Pulmonary artery endothelial cell (primary cell): Measurements from ENCODE around the gene SLC24A5. TPM values are rescaled to one million over a fixed set of nuclear protein-coding genes. Genes with fewer than 3 reads are reported as not detected.

Experiments used
- DNase-seq: peaks from one replicate; pipeline ENCODE4 v3.0.0-alpha.2; 2011; ENCODE audit warnings: low read depth, low spot score
- total RNA-seq: library from RNA; depleted of rRNA; stranded (reverse); fragments of >200 nt; gene quantifications from 2 replicates; pipeline ENCODE4 v1.2.3, GENCODE V29; 2014

Gene SLC24A5
- total RNA-seq, 1 donor from 2014 or later: not detected

DNA sequence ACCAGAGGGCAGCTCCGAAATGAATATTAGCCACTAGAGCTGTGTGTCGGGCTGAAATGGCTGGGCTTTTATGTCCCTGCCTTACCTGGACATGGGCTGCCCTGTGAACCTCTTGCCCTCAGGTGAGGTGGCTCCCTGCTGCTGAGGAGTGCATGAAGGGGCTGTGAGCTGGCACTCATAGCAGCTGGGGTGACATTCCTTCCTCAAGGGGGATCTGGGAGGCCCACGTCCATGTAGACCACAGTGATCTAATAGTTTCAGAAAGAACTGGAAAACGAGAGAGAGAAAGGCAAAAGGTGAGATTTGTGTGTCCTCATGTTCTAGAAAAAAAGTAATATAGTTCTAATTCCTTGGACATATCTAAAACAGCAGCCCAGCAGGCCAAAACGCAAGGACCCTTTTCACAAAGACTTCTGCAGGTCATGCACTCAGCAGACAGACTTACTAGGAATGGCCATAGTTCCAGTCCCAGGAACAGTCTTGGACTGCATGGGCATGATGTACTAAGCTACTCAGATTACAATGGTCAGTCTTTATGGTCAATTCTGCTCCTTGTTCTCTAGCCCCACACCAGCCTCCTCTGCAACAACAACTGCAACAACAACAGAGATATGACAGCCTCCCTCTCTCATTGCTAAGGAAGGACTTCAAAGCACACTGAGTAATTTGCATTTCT is 10.8 kb upstream of the SLC24A5 start:
- no peak for DNase-seq

DNA sequence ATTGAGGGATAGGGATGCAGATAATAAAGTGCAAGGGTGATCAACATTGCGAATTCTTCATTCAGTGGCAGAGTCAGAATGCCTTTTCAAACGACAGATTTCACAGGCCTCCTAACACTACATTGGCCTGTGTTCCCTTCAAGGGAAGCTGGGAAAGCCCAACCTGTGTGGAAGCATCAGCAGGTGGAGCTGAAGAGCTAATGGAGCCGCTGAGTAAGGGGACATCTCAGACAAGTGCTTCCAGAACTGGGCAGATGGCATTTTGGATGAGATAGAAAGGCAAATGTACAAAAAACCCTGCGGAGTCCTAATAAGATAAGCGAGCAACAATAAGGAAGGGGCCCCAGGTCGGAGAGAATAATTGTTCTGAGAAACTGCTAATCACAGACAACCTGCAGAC is 8.5 kb upstream of the SLC24A5 start:
- DNase-seq: no peak

DNA sequence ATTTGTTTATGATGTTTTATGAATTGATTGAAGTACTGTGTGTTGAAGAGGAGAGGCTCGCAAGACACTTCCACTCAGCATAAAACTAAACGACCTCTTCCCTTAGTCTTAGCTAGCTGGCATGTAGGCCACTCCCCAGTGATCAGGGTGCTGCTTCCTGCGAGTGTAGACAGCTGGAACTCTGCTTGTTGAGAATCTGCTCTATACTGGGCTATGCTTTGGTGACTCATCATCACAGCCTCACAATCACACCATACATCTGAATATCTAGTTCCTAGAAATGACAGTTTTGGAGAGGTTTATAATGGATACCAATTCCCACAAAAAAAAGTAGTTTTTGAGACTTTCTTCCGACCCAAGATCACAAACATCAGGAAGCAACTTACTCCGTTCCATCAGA is 1.5 kb upstream of the SLC24A5 start:
- DNase-seq: no peak

DNA sequence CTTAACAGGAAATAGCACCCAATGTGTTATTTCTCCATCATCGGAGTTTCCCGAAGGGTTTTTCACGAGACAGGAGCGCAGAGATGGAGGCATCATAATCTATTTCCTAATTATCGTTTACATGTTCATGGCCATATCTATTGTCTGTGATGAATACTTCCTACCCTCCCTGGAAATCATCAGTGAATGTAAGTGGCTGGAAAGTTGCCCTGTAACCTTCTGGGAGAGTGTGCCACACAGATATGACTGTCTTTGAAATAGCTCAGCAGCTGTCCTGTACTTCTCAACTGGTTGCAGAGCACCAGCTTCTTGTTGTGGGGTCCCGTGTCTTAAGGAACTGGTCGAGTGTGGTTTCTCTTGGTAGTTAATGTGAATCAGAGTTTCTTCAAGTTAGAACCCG is 1.1 kb downstream of the SLC24A5 start:
- DNase-seq: no peak

DNA sequence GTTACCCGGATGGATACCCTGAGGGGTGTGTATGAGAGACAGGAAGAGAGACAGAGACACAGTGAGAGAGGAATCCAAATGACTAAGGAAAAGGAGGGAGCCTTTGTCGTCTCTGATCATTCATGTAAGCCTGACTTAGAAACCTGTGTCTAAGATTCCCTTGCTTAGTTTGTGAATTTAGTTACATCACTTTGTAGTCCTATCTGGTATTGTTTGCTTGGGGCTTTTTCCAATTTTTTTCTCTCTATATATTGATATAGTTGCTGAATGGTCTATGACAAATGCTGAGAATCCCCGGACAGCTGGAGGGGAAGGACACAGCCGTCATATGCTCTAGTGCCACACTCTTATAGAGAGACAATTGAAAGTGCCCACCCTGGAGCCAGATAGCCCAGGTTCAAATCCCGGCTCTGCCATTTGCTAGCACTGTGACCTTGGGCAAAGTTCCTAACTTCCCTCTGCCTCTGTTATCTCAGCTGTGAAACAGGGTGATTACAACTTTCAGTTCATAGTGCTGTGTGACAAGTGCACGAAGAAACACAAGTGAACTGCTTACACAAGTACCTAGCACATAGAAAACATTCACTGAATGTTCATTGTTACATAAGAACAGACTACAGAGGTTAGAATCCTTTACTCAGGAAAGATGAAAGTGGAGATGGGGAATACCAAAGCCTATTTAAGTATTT is 6.0 kb downstream of the SLC24A5 start:
- DNase-seq: no peak

DNA sequence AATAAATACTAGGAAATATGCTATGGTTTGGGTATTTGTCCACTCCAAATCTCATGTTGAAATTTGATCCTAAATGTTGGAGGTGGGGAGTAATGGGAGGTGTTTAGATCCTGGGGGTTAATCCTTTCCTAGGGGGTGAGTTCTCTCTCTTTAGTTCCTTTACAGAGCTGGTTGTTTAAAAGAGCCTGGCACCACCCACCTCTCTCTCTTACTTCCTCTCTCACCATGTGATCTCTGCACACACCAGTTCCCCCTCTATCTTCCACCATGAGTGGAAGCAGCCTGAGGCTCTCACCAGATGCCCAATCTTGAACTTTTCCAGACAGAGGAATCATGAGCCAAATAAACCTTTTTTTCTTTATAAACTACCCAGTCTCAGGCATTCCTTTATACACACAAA is 10.5 kb downstream of the SLC24A5 start:
- DNase-seq: no peak

DNA sequence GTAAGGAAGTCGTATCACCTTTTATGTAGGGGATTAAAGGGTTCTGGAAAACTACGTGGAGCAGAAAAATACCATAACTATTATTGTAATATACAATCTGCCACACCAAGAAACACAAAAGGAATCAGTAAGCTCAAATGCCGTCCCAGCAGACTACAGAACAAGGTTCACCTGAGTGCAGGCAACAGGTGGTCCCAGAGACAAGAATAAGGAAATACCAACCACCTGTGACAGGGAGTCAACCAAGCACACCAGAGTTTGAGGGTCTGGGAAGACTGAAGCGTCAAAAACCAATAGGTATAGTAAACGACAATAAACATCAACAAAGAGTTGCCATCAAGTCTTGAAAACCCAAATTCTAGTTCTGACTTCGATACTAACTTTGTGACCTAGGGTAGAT is 12.1 kb downstream of the SLC24A5 start:
- DNase-seq: no peak

DNA sequence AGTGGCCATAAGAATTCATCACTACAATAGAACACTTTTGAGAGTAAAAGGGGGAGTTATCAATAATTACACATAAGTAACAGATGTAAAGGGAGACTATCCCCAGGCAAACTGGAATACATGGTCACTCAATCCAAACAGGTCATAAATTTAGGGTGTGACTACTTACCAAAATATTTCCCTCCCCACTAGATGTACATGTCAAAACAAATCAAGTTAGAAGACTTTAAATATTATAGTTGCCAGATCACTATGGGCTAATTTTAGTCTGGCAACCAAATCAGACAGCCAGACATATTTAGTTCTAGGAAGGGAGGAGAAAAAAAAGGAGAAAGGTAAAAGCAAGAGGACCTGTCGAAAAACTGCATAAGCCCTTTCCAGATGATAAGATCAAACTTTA is 23.1 kb downstream of the SLC24A5 start:
- DNase-seq: no peak

DNA sequence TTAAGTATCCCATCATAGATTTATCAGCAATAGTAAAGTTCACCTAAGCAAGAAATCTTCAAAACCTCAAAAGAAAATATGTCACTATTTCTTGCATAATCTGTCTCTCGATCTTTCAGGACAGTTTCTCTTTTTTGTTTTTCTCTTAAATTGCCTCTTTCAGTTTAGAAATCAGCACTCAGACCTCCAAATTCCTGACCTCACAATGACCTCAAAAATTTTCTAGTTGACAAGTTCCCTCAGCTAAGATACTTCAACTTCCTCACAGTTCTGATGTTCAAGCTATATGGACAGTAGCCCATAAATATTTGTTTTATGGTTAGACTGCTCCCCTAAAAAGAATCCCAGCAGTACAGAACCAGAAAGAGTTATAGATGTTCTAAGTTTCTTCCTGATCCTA is 24.1 kb downstream of the SLC24A5 start:
- DNase-seq: no peak

DNA sequence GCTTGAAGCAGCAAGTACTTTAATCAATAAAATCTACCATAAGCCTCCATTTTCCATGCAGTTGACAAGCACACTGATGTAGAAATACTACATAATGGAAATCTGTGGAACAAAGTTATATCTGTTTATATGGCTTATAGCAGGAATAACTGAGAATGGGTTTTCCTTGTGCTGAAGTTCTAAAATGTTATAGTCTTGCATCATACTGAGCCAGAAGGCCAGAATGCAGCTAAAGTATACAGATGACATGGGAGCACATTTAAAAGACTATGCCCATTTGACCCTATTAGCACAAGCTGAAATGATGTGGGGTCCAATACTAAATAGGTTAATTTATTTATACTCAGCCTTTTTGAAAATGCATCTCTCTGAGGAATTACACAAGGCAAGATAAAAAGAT is 25.1 kb downstream of the SLC24A5 start:
- no peak for DNase-seq

DNA sequence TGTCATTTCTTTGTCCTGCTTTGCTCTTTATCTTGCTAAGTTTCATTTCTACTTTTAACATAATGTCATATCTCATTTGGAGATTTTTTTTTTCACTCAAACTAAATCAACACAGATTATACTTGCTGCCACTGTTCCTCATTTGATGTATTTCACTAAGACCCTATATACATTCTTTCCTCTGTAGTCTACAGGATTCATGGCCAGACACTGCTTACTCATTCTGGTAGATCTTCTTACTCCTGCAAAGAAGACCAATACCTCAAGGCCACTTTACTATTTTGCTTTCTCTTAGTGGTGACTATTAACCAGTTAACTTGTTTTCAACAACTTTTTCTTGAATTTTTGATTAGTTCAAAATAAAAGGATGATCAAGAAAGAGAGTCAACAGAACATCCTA is 26.6 kb downstream of the SLC24A5 start:
- no peak for DNase-seq

DNA sequence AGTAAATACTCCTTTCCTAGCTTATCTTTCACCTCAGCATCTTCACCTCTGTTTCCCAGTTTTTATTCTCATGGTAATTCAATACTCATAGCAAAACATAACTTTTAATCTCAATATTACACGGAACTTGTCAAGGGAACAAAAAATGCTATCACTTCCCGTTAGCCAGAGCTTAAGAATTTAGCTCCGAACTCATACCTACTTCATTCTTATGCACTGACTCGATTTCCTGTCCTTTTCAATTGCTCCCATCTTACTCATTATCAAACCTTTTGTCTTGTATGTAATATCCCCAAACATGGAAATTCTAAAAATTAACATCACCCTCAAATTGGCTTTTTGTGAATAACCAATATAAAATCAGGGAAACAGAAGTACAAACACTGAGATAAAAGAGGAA is 29.1 kb downstream of the SLC24A5 start:
- peak; percentile 94 for DNase-seq

DNA sequence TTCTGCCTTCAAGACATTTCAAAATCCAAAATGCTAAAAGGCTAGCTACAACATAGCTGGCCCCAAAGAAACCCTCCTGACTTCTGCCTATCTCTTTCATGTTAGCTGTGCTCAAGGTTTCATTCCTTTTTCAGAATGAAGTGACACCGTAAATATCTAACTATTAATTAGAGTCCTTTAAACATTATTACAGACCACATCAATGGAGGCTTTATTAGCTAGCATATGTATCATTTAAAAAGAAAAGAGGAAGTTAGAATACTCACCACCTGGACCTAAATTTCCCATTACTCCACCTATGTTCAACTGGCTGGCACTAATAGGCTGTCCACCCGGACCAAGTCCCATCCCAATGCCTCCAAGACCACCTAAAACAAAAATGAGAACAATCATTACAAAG is 32.7 kb downstream of the SLC24A5 start:
- no peak for DNase-seq

DNA sequence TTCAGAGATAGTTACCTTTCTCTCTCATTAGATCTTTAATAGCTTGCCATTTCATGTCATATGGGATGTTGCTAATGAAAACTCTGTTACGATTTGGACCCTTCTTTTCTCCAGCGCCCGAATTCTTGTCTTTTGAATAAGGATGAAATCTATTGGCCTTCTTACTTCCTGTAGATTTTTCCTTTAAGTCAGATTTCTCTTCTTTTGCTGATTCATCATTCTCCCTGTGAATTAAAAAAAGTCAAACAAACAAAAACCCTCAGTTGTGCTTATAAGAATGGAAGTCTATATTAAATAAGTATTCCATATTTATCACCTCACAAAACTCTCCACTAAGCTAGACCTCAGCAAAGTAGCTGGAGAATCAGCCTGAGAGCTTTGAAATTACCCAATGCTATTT is 47.8 kb downstream of the SLC24A5 start:
- DNase-seq: no peak

DNA sequence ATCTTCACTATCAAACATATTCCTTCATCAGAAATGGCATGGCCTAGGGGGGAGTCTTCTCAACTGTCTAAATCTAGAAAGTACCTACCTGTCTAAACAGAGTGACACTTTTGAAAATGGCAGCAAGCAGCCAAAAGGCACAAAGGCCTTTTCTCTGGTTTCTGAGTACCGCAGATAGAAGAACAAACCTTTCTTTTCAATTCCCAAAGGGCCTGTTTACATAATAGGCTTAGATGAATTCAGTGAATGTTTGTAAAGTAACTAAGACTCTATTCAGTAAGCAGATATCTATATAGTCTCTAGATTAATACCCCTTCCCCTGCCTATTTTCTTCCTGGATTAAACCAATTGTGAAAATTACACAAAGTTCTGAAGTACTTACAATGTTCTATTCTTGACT is 50.2 kb downstream of the SLC24A5 start:
- no peak for DNase-seq

DNA sequence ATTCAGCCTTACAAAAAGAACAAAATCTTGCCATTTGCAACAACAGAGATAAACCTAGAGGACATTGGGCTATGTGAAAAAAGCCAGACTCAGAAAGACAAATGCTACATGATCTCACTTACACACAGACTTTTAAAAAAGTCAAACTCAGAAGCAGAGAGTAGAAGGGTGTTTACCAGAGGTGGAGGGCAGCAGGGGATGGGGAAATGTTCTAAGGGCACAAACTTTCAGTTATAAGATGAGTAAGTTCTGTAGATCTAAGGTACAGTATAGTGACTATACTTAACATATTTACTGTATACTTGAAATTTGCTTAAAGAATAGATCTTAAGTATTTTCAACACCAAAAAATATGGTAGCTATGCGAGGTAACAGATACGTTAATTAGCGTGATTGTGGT is 54.3 kb downstream of the SLC24A5 start:
- DNase-seq: no peak

DNA sequence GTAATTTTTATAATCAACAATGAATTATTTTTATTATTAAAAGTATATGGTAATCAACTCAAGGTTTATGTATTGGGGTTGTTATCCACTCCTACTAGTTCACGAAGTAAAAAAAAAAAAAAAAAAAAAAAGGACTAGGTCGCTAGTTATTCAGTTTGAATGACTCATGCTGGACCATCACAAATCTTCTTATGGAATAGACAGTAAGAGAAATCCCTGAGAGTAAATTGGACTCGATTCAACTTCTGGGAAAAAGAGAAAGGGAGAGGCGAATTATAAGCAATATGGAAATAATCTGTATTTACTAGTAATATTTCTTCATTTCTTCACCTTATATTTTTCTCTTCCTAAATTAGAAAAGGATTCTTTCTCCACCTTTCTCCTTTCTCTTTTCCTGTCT is 55.3 kb downstream of the SLC24A5 start:
- DNase-seq: no peak

DNA sequence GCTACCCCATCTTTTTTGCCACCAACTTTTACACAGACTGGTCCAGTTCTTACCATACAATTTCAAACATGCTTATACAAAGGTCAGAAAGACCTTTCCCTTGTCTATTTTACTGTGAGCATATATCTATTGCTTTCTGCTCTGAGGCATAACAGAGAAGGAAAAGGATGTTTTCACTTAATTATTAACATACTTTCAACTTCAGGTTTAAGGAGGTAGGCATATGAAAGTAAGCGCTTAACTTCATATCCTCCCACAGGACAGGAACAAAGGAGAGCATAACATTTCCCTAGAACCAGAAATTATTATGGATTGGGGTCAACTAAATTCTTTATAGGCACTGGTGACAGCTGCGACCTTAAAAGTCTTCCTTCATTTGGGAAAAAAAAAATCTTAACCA is 56.2 kb downstream of the SLC24A5 start:
- no peak for DNase-seq

DNA sequence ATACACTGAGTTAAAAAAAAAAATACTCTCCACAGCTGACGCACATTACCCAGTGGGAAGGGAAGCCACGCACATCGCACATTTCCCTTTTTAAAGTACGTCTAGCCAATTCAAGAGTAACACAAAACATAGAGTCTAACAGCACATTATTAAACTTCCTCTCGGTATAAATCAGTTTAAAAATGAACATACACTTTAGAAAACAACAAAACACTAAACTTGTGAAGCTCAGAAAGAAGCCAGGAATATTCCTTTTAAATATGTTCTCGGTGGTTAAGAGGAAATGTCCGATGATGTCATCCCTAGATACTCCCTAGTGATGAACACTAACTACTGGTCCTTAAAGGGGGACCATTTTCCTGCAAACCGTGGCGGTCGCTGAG is 56.6 kb downstream of the SLC24A5 start:
- DNase-seq: peak; percentile 46

DNA sequence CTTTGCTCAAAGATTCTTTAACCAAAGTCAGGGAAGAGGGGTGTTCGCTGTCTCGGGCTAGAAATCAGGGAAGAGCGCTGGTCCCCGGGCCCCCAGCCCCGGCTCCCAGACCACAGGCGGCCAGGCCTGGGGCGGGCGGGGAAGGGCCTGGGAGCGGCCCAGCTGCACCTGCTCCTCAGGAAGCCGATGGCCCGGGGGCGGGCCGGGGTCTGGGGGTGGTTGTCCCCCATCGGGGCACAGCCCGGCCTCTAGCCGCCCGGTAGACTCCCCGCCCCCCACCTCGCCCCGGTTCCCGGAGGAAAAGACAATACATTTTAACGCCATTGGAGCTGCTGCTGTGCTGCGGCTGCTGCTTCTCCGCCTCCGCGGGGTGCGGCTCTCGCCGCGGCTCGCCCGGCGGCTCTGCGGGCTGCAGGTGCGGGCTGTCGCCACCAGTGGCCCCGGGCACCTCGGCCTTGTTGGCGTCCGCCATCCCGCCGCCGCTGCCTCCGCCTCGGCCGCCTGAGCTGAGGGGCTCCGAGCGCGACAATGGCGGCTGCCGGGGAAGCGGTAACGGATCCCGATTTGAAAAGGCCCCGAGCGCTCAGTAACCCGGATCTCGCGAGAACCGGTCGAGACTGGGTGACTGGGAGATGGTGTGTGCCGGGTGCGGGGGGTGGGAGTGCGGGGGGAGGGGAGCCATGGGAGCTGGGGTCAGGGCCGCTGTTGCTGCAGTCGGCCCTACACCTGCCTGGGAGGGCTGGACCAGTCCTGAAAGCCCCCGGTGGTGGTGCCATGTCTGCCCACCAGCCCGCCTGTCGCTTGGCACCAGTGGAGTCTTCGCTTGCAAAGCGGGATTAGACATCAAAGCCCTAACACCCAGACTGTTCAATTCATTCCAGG is 57.2 kb downstream of the SLC24A5 start, which contains the start of gene MYEF2:
TSS of gene MYEF2 (minus strand) at position 530 of the 882 bp plus-strand sequence. CDS start at position 472, 58 bp downstream.
- DNase-seq: peak; percentile 58

DNA sequence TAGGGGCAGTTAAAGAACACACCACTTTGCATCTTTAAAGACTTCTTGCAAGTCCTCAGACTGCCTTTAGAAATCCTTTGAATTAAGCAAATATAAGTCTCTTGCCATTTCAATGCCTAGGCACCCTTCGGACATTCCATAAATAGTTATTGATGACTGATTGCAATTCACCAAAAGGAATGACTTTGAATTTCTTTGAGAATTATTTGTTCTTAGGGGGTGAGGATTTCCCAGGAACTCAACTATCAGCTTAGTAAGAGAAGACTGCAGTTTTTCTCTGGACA is 57.8 kb downstream of the SLC24A5 start:
- DNase-seq: no peak

DNA sequence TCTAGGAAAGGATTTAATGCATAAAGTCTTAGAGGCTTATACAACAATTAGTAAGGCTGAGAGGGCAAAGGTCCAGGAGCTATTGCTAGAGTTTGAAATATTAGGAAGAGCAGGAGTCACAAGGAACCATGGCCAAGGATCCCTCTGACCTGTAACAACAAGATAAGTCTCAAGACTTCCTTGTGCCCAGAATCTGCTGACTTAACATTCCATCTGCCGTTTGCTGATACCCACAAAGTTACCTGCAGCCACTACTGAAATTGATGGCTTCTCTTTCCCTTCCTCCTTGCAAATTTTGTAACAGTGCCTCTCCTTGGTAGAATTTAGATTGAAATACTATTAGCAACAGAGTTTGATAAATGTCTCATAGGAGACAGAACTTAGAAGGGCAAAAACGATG is 62.0 kb downstream of the SLC24A5 start:
- DNase-seq: no peak

DNA sequence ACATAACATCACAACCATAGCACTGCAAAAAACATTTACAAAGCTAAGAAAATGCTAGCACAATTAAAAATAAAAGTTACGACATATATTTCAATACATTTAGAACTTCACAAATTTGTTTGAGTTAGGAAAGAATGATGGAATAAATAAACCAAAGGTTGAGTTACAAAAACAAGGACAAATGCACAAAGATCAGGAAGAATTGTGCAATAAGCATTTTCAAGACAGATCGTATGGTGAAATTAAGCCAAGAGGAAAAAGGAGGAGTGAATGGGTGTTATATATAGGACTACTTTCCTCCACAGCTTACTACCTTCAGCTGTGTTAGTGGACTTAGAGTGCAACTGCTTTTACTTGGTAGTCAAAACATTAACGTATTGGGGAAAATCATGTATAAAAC is 64.7 kb downstream of the SLC24A5 start:
- no peak for DNase-seq
